Measurements from ENCODE around the gene CNNM3. TPM values are rescaled to one million over a fixed set of nuclear protein-coding genes. Genes with fewer than 3 reads are reported as not detected.
"Not testable (repeated sequence)": the region's sequence is repeated elsewhere in the genome, so short reads cannot be mapped to it uniquely, and the experiment has no call there.

The CNNM3 gene
- total RNA-seq, 1 experiment from 2014 or later, result 62.5 TPM

DNA sequence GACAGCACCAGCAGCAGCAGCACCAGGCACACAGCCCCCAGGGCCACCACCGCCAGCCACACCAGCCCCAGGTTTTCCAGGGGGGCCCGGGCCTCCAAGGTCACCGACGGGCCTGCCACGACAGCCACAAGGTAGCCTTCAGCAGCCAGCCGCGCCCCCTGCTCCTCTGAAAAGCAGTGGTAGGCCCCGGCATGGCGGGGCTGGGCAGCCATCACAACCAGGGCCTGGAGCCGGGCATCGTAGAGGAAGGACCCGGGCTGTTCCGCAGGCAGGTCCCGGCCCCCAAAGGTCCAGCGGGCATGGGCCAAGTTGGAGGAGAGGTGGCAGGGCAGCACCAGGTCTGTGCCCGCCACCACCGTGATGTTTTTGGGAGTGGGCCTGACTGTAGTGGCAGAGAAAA is 45.0 kb downstream of the CNNM3 start:
- Histone ChIP-seq H3K4me1 (peaks cover 15% of the 10 kb centered on the region), H3K27me3 (replicated peaks; ENCODE audit: control insufficient read depth, insufficient read depth, low read length) (no peaks in the 10 kb centered on the region), H3K4me3 (ENCODE audit: low read depth, low read length) (no peak overlapping the region), H3K9me3 (no peaks in the 10 kb centered on the region), H3K36me3 (ENCODE audit: control insufficient read depth, insufficient read depth, low read length) (peaks cover 8% of the 10 kb centered on the region)
- no peak overlapping the region for H3K27ac Mint-ChIP-seq (ENCODE audit: unreplicated experiment)
- peaks cover 35% of the 10 kb centered on the region for H3K36me3 Mint-ChIP-seq (ENCODE audit: insufficient read depth, unreplicated experiment)
- intact Hi-C loops (cut with micrococcal nuclease; ENCODE audit: unreplicated experiment), result no loop called here
- no peak overlapping the region for H3K4me3 Mint-ChIP-seq (ENCODE audit: unreplicated experiment)
- peaks cover 17% of the 10 kb centered on the region for H3K4me1 Mint-ChIP-seq (ENCODE audit: low read depth, unreplicated experiment)
- CTCF ChIA-PET, result interaction anchor here (0.7 to 1.4 kb wide), 2 partner anchors 37 to 90 kb away, joined by 3 to 4 read pairs; no protein-coding TSS in a partner anchor
- TF ChIP-seq, protein P1, sequence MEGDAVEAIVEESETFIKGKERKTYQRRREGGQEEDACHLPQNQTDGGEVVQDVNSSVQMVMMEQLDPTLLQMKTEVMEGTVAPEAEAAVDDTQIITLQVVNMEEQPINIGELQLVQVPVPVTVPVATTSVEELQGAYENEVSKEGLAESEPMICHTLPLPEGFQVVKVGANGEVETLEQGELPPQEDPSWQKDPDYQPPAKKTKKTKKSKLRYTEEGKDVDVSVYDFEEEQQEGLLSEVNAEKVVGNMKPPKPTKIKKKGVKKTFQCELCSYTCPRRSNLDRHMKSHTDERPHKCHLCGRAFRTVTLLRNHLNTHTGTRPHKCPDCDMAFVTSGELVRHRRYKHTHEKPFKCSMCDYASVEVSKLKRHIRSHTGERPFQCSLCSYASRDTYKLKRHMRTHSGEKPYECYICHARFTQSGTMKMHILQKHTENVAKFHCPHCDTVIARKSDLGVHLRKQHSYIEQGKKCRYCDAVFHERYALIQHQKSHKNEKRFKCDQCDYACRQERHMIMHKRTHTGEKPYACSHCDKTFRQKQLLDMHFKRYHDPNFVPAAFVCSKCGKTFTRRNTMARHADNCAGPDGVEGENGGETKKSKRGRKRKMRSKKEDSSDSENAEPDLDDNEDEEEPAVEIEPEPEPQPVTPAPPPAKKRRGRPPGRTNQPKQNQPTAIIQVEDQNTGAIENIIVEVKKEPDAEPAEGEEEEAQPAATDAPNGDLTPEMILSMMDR (IDR thresholded peaks at IDR 0.05; ENCODE audit: insufficient read depth in 1 of 2, low read depth in 1 of 2, low read length in 1 of 2, severe bottlenecking in 1 of 2, unreplicated experiment in 1 of 2), result no peak
- H3K9me3 Mint-ChIP-seq (ENCODE audit: unreplicated experiment), result no peaks in the 10 kb centered on the region
- BruUV-seq (replicated peaks), result no TSS peak
- DNase-seq, result no peak
- POLR2A ChIA-PET, result no interaction called here
- H3K27me3 Mint-ChIP-seq (ENCODE audit: insufficient read depth, unreplicated experiment), result no peaks in the 10 kb centered on the region

DNA sequence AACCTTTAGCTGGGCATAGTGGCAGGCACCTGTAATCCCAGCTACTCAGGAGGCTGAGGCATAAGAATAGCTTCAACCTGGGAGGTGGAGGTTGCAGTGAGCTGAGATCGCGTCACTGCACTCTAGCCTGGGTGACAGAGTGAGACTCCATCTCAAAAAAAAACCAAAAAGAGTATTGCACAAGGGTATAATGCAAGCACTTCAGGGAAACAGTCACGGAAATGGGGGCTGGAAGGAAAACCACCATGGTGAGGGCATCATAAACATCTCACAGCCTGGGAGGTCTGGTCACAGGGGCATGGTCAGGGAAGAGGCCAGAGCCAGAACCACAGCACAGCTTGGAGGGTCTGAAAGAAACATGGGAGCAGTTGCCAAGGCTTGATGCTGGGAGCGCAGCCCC is 47.0 kb downstream of the CNNM3 start:
- H3K4me1 ChIP-seq, result peaks cover 14% of the 10 kb centered on the region
- DNase-seq; H3K9me3 Mint-ChIP-seq (ENCODE audit: unreplicated experiment); H3K4me3 ChIP-seq (ENCODE audit: low read depth, low read length); CTCF ChIA-PET; BruUV-seq (replicated peaks); H3K4me3 Mint-ChIP-seq (ENCODE audit: unreplicated experiment); intact Hi-C loops (cut with micrococcal nuclease; ENCODE audit: unreplicated experiment); POLR2A ChIA-PET; H3K27ac Mint-ChIP-seq (ENCODE audit: unreplicated experiment); H3K27me3 Mint-ChIP-seq (ENCODE audit: insufficient read depth, unreplicated experiment); H3K36me3 ChIP-seq (ENCODE audit: control insufficient read depth, insufficient read depth, low read length); H3K9me3 ChIP-seq; H3K27me3 ChIP-seq (replicated peaks; ENCODE audit: control insufficient read depth, insufficient read depth, low read length): not testable (repeated sequence)
- Mint-ChIP-seq H3K36me3 (ENCODE audit: insufficient read depth, unreplicated experiment) (peaks cover 44% of the 10 kb centered on the region), H3K4me1 (ENCODE audit: low read depth, unreplicated experiment) (peaks cover 10% of the 10 kb centered on the region)

DNA sequence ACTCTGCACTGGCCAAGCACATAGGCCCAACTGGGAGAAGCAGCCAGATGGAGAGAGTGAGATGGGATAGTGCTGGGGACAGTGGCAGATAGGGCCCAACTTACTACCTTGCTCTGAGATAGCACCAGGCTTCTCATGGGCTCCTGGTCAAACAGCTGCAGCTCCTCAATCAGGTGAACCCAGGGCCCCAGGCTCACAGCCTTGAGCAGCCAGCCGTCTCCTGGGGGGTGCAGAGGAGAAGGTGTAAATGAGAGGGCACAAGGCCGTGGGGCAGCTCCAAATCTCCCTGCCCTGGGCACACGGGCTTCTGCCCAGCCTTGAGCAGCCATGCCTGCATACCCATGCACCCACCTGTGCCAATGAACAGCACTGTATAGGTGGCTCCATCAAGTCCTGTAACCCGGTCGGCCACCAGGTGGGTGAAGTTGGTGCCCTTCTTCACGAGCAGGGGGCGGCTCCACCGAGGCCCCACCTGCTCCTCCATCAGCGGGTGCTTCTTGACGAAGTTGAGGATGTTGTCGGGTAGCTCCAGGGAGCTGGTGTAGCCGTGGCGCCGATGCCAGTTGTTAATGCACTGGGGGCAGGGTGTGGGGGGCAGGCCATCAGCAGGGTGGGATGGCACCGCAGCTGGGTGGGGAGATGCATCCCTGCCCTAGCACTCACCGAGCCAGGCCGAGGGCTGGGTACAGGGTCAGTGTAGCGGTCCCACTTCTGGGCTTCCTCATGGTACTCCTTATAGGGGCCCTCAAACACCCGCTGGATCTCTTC is 47.7 kb downstream of the CNNM3 start:
- H3K4me3 ChIP-seq (ENCODE audit: low read depth, low read length), result no peak overlapping the region
- no peaks in the 10 kb centered on the region for H3K9me3 ChIP-seq
- TF ChIP-seq, protein P1 (IDR thresholded peaks at IDR 0.05; ENCODE audit: insufficient read depth in 1 of 2, low read depth in 1 of 2, low read length in 1 of 2, severe bottlenecking in 1 of 2, unreplicated experiment in 1 of 2), result no peak
- Mint-ChIP-seq H3K4me3 (ENCODE audit: unreplicated experiment) (no peak overlapping the region), H3K27me3 (ENCODE audit: insufficient read depth, unreplicated experiment) (no peaks in the 10 kb centered on the region), H3K9me3 (ENCODE audit: unreplicated experiment) (no peaks in the 10 kb centered on the region), H3K4me1 (ENCODE audit: low read depth, unreplicated experiment) (peaks cover 8% of the 10 kb centered on the region), H3K27ac (ENCODE audit: unreplicated experiment) (no peak overlapping the region), H3K36me3 (ENCODE audit: insufficient read depth, unreplicated experiment) (peaks cover 40% of the 10 kb centered on the region)
- ChIA-PET POLR2A (no interaction called here), CTCF (no interaction called here)
- no peaks in the 10 kb centered on the region for H3K27me3 ChIP-seq (replicated peaks; ENCODE audit: control insufficient read depth, insufficient read depth, low read length)
- no TSS peak for BruUV-seq (replicated peaks)
- intact Hi-C loops (cut with micrococcal nuclease; ENCODE audit: unreplicated experiment), result no loop called here
- H3K36me3 ChIP-seq (ENCODE audit: control insufficient read depth, insufficient read depth, low read length), result peaks cover 8% of the 10 kb centered on the region
- DNase-seq, result no peak
- H3K4me1 ChIP-seq, result peaks cover 12% of the 10 kb centered on the region
